Hepatocyte (in vitro differentiated cells): ENCODE measurements around the gene EYA4.

Source experiments
- CTCF ChIP-seq: fragments of 200-600 bp; sonication (generic); IDR thresholded peaks from 2 replicates; pipeline ENCODE4 v1.5.1; 2016; ENCODE audit warnings: antibody characterized with exemption, mild to moderate bottlenecking; ENCODE audit not compliant: poor library complexity
- EZH2 ChIP-seq: fragments of 200-600 bp; sonication (generic); IDR thresholded peaks from 2 replicates; pipeline ENCODE4 v1.6.1; 2016; ENCODE audit warnings: antibody characterized with exemption, mild to moderate bottlenecking, borderline replicate concordance
- EZH2phosphoT487 ChIP-seq: fragments of 200-600 bp; sonication (generic); IDR thresholded peaks from one replicate; pipeline ENCODE4 v1.6.1; 2018; ENCODE audit warnings: antibody characterized with exemption, mild to moderate bottlenecking, low read depth, moderate library complexity; ENCODE audit not compliant: unreplicated experiment, severe bottlenecking

- no peak for TF ChIP-seq CTCF
- TF ChIP-seq EZH2: no peak
- TF ChIP-seq EZH2phosphoT487: no peak
Measured at GRCh38 chr6:133202610-133203343, 38.4 kb upstream of the EYA4 start.
